SK-N-SH (cell line): ENCODE data around the gene SEC14L1. TPM values are rescaled to one million over a fixed set of nuclear protein-coding genes. Genes with fewer than 3 reads are reported as not detected.

ENCODE experiments used
- CTCF ChIA-PET: fragments of 300-600, 350-600 bp; formaldehyde crosslinking; extraction: SDS; loops from one replicate; lab custom pipeline; 2021; lab: Yijun Ruan, JAX
- POLR2A ChIA-PET: fragments of 350-600 bp; sonication (Branson Sonifier 250); formaldehyde crosslinking; extraction: SDS; loops from one replicate; lab custom pipeline; 2020; ENCODE audit warnings: antibody characterized with exemption, inconsistent platforms; lab: Yijun Ruan, JAX
- DNase-seq: peaks from one replicate; pipeline ENCODE4 v3.0.0; 2012
- H2AFZ ChIP-seq: fragments of 200-600 bp; sonication (generic); 2 replicates; pipeline ENCODE4 v1.8.1; 2016; ENCODE audit warnings: antibody characterized with exemption, mild to moderate bottlenecking, low read depth
- H3F3A ChIP-seq: fragments of 200-600 bp; sonication (generic); replicated peaks from 2 replicates; pipeline ENCODE3; 2016; ENCODE audit warnings: antibody characterized with exemption, mild to moderate bottlenecking; ENCODE audit not compliant: insufficient read depth
- H3K27ac ChIP-seq, 2 experiments: fragments of 200-500 bp in 1 of 2; fragments of 200-600 bp in 1 of 2; sonication (Bioruptor generic) in 1 of 2; sonication (generic), shearing (Covaris generic) in 1 of 2; 2 replicates each; pipeline versions ENCODE4 v1.5.1 to v1.6.1; 2014 to 2016; ENCODE audit warnings: low read depth in 2 of 2, inconsistent platforms in 1 of 2, low read length in 1 of 2, mild to moderate bottlenecking in 1 of 2, mixed read lengths in 1 of 2
- H3K27me3 ChIP-seq: fragments of 200-600 bp; sonication (generic), shearing (Covaris generic); 2 replicates; pipeline ENCODE4 v1.6.1; 2016; ENCODE audit warnings: mixed run types; ENCODE audit not compliant: insufficient read depth
- H3K36me3 ChIP-seq, 2 experiments: fragments of 200-500 bp in 1 of 2; fragments of 200-600 bp in 1 of 2; sonication (Bioruptor generic) in 1 of 2; sonication (generic) in 1 of 2; replicated peaks in 1 of 2; 2 replicates each; pipeline versions ENCODE3 to v1.5.1; 2014 to 2016; ENCODE audit warnings: low read length in 1 of 2, mild to moderate bottlenecking in 1 of 2; ENCODE audit not compliant: insufficient read depth in 2 of 2, control insufficient read depth in 1 of 2
- H3K4me1 ChIP-seq, 2 experiments: fragments of 200-500 bp in 1 of 2; fragments of 200-600 bp in 1 of 2; sonication (Bioruptor generic) in 1 of 2; sonication (generic), shearing (Covaris generic) in 1 of 2; 2 replicates each; pipeline versions ENCODE4 v1.5.1 to v1.6.1; 2014 to 2016; ENCODE audit warnings: low read depth in 1 of 2, low read length in 1 of 2, mixed run types in 1 of 2; ENCODE audit not compliant: insufficient read depth in 2 of 2, control insufficient read depth in 1 of 2
- H3K4me2 ChIP-seq: fragments of 200-600 bp; sonication (generic), shearing (Covaris generic); 2 replicates; pipeline ENCODE4 v1.6.1; 2017; ENCODE audit warnings: mixed run types
- H3K4me3 ChIP-seq, 2 experiments: fragments of 200-500 bp in 1 of 2; fragments of 200-600 bp in 1 of 2; sonication (Bioruptor generic) in 1 of 2; sonication (generic), shearing (Covaris generic) in 1 of 2; 2 replicates each; pipeline versions ENCODE4 v1.5.1 to v1.8.1; 2014 to 2016; ENCODE audit warnings: low read depth in 2 of 2, inconsistent platforms in 1 of 2, low read length in 1 of 2, mild to moderate bottlenecking in 1 of 2, mixed read lengths in 1 of 2, moderate library complexity in 1 of 2
- H3K79me2 ChIP-seq: fragments of 200-600 bp; sonication (generic); 2 replicates; pipeline ENCODE4 v1.8.1; 2017; ENCODE audit warnings: mild to moderate bottlenecking; ENCODE audit not compliant: insufficient read depth
- H3K9ac ChIP-seq: fragments of 200-600 bp; sonication (generic); 2 replicates; pipeline ENCODE4 v1.6.1; 2017; ENCODE audit warnings: mixed run types
- H3K9me2 ChIP-seq: fragments of 200-600 bp; sonication (generic); 2 replicates; pipeline ENCODE4 v1.6.1; 2017; ENCODE audit warnings: mixed run types
- H3K9me3 ChIP-seq: fragments of 200-600 bp; sonication (generic); 2 replicates; pipeline ENCODE4 v1.6.1; 2017; ENCODE audit warnings: mixed run types, mild to moderate bottlenecking, moderate library complexity
- H4K20me1 ChIP-seq: fragments of 200-600 bp; sonication (generic); 2 replicates; pipeline ENCODE4 v1.6.1; 2017; ENCODE audit warnings: mild to moderate bottlenecking, mixed run types; ENCODE audit not compliant: insufficient read depth
- EZH2phosphoT487 ChIP-seq: fragments of 200-600 bp; sonication (generic); IDR thresholded peaks from 2 replicates; pipeline ENCODE4 v1.6.1; 2017; ENCODE audit warnings: low read depth, mixed run types, mild to moderate bottlenecking, antibody characterized with exemption, moderate library complexity, borderline replicate concordance
- NRF1 ChIP-seq: IDR thresholded peaks from 2 replicates; pipeline ENCODE4 v1.6.1; 2012; ENCODE audit warnings: low read depth, mild to moderate bottlenecking, low read length
- REST ChIP-seq: IDR thresholded peaks from 2 replicates; pipeline ENCODE4 v1.6.1; 2012; ENCODE audit warnings: mild to moderate bottlenecking, low read depth, low read length, moderate library complexity
- RXRA ChIP-seq: IDR thresholded peaks from 2 replicates; pipeline ENCODE4 v1.4.0; 2012; ENCODE audit warnings: low read depth, mild to moderate bottlenecking, borderline replicate concordance
- USF2 ChIP-seq: fragments of 150-350 bp; IDR thresholded peaks from 2 replicates; pipeline ENCODE4 v1.6.1; 2017; ENCODE audit warnings: antibody characterized with exemption, low read length, low read depth, borderline replicate concordance
- WGBS: methylation state at CpG from one replicate; pipeline ENCODE4 v1.1.6; 2017; ENCODE audit warnings: low lambda C conversion rate; 5-methylcytosine and 5-hydroxymethylcytosine counted together
- polyA plus RNA-seq, 3 experiments: library from polyadenylated mRNA; depleted of rRNA; stranded (reverse); fragments of >200 nt; gene quantifications; 2 replicates each; pipeline ENCODE4 v1.2.3, GENCODE V29; 2012

Gene SEC14L1
- polyA plus RNA-seq, 1 of the 3 experiments (the other 2 are of a cell fraction) = 62.4 TPM

- Histone ChIP-seq H3K27ac (no peak overlapping the region), H3K79me2 (no peaks in the 10 kb centered on the region), H2AFZ (no peak overlapping the region), H3F3A (peaks cover 3% of the 10 kb centered on the region), H3K9me2 (no peaks in the 10 kb centered on the region), H3K27me3 (no peaks in the 10 kb centered on the region), H3K9me3 (no peaks in the 10 kb centered on the region), H3K9ac (no peak overlapping the region), H3K4me1 (peaks cover 0 to 7% of the 10 kb centered on the region in 2 experiments; a peak in 1 of 4 replicates), H3K36me3 (no peaks in the 10 kb centered on the region), H3K4me3 (no peak overlapping the region), H4K20me1 (no peaks in the 10 kb centered on the region), H3K4me2 (no peak overlapping the region)
- 97% methylated on average over 3 of the region's 3 CpGs for WGBS
- no peak for TF ChIP-seq REST
- TF ChIP-seq NRF1 = no peak
- ChIA-PET POLR2A (no interaction called here), CTCF (interaction anchor here (0.8 kb wide), 1 partner anchor 14 kb away, joined by 3 read pairs; no protein-coding TSS in a partner anchor)
- DNase-seq = no peak
Measured at GRCh38 chr17:77116371-77116860, 24.4 kb upstream of the SEC14L1 start.

GRCh38 chr17:77117415-77117814 is 23.4 kb upstream of the SEC14L1 start:
- H3K4me2 ChIP-seq = no peak overlapping the region
- ChIA-PET POLR2A (no interaction called here), CTCF (interaction anchor here (1.3 kb wide), 1 partner anchor 11 kb away, joined by 4 read pairs; no protein-coding TSS in a partner anchor)
- no peaks in the 10 kb centered on the region for H3K9me2 ChIP-seq
- no peaks in the 10 kb centered on the region for H3K9me3 ChIP-seq
- no peaks in the 10 kb centered on the region for H3K27me3 ChIP-seq
- H3K27ac ChIP-seq = no peak overlapping the region
- TF ChIP-seq RXRA = no peak
- no peak for TF ChIP-seq USF2
- no peak for TF ChIP-seq REST
- TF ChIP-seq EZH2phosphoT487 = no peak
- H4K20me1 ChIP-seq = no peaks in the 10 kb centered on the region
- no peak overlapping the region for H3K4me3 ChIP-seq
- no peaks in the 10 kb centered on the region for H3K79me2 ChIP-seq
- H3F3A ChIP-seq = peaks cover 8% of the 10 kb centered on the region
- H2AFZ ChIP-seq = no peak overlapping the region
- peaks cover 0 to 15% of the 10 kb centered on the region in 2 experiments; a peak in 1 of 4 replicates for H3K4me1 ChIP-seq
- no peaks in the 10 kb centered on the region for H3K36me3 ChIP-seq
- 82% methylated on average over 4 of the region's 4 CpGs for WGBS
- no peak overlapping the region for H3K9ac ChIP-seq
- no peak for DNase-seq
